Suppressor macrophage treated with lipopolysaccharide for 4 hours (primary cell): ENCODE data around the gene RPS6KA5.
"Not testable (repeated sequence)": the region's sequence is repeated elsewhere in the genome, so short reads cannot be mapped to it uniquely, and the experiment has no call there.

ENCODE experiments used
- DNase-seq: peaks from one replicate; pipeline ENCODE4 v3.0.0-alpha.2; 2020

The RPS6KA5 gene

GRCh38 chr14:90827919-90828610 lies 232.4 kb downstream of the RPS6KA5 start:
- DNase-seq, result peak; percentile 97

DNA sequence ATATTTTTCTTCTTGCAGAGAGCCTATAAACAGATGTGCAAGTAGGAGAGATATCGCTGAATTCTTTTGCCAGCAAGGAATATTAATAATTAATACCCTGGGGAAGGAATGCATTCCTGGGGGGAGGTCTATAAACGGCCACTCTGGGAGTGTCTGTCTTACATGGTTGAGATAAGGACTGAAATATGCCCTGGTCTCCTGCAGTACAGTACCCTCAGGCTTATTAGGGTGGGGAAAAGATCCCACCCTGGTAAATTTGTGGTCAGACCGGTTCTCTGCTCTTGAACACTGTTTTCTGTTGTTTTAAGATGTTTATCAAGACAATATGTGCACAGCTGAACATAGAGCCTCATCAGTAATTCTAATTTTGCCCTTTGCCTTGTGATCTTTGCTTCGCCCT lies 236.9 kb downstream of the RPS6KA5 start:
- DNase-seq, result not testable (repeated sequence)

- peak; percentile 76 for DNase-seq
These were observed 239.5 kb downstream of the RPS6KA5 start for GRCh38 chr14:90820958-90821357.

DNA sequence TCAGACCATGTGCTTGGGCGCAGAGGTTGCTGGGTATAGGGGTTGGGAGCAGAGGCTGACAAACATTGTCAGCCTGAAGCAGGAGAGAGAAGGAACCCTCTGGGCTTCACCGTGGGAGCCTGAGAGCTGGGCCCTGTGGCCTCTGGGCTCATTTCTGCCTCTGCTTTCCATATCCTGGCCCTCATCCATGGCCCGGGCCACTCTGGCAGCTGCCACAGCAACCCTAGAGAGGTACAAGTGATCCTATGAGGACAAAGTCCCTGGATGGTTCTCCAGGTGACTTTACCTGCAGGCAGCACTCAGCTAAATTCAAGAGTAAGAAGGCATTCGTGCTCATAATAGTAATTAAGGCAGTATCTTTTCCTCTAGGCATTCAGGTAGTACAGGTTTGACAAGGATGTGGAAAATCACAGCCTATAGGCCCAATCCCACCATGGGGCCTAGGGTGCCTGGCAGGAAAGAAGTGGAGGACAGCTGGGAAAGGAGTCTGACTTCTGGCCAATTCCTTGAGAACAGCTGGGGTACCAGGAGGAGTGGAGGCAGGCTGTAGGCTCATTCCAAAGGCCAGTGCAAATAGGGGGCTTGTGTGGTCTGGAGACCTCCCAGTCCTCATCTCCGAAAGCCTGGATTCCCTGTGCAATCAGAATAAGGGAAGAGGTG lies 240.6 kb downstream of the RPS6KA5 start:
- DNase-seq, result no peak

- no peak for DNase-seq
These were observed 241.7 kb downstream of the RPS6KA5 start for GRCh38 chr14:90818715-90819114.

DNA sequence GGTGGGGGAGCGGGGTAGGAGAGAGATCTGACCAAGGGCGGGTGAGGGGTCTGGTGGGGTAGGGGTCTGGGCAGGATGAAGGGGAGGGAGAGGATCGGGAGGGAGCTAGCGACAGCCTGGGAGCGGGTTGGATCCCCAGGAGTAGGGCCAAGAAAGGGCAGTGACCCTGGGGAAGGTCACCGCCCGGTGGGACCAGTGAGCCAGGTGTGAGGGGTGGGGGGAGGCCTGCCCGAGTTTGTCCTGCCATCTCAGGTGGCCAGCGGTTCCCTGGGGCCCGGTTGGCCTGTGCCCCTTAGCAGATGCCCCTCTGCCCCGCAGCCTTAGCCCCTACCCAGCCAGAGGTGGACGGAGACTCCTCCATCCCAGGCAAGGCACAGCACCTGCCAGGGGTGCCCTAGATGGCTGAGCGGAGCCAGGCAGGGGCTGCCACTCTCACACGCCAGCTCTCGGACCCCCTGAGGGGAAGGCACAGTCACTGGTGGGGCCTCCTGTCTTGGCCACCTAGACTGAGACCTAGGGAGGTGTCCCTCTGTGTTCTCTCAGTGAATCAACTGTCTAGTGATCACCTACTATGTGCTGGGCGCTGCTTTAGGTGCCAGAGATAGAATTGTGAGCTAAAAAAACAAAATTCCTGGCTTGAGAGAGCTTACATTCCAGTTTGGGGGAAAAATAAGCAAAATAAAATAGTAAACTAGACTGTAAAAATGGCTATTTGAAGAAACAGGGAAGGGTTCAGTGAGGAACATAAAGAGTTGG lies 243.6 kb downstream of the RPS6KA5 start:
- DNase-seq, result no peak

- peak; percentile 75 for DNase-seq
These were observed 244.4 kb downstream of the RPS6KA5 start, which contains the start of gene TTC7B for GRCh38 chr14:90815822-90816662. Gene TTC7B (minus strand): TSS chr14:90816430. CDS start chr14:90816295, 135 bp downstream.

- no peak for DNase-seq
These were observed 244.9 kb downstream of the RPS6KA5 start for GRCh38 chr14:90815572-90815821.

GRCh38 chr14:90814806-90815571 lies 245.5 kb downstream of the RPS6KA5 start:
- DNase-seq, result no peak

DNA sequence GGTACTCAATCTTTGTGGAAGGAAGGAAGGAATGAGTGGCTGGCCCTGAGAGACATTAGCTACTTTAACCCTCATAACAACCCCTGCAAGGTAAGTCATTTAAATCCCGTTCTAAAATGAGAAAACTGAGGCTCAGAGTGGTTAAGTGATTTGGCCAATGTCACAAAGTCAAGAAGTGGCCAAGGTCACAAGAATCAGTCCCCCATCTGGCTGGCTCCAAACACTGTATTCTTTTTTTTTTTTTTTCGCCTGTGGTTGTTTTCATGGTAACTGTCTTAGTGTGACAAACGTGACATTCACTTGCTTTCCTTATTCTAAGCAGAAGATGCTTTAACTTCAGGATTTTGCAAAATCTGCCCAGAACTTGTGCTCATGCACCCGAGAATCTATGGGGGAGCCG lies 247.0 kb downstream of the RPS6KA5 start:
- no peak for DNase-seq

DNA sequence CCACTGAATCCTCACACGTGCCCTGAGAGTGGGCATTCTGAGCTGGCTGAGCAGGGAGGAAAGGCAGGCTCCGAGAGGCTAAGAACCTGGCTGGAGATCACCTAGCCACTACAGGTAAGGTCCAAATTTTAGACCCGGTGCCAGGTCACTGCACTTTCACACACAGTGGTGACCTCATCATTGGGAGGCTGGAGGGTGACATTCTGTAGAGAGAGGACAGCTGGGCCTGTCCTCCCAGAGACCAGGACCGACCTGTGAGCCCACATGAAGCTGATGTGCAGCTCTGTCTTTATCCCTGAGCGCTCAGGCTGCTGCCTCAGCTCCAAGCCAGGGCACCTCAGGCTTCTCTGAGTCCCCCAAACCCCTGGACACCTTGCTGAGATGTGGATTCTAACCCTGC lies 248.3 kb downstream of the RPS6KA5 start:
- DNase-seq, result no peak

- no peak for DNase-seq
These were observed 248.8 kb downstream of the RPS6KA5 start for GRCh38 chr14:90811641-90812040.

DNA sequence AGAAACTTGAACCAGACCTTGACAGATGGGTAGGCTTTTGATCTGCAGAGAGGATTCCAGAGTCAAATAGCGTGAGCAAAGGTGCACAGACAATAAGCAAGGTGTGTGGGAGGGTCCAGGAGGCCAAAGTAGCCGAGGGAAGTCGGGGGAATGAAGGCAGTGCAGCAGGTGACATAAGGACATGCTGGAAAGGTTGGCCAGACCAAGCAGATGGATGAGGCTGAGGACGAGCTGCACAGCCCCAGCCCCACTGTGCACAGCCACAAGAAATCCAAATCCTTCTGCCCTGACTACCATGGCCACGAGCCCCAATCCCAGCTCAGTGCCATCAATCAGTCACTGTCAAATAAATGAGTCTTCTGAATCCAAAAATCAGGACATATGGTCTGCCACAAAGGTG lies 249.6 kb downstream of the RPS6KA5 start:
- no peak for DNase-seq

DNA sequence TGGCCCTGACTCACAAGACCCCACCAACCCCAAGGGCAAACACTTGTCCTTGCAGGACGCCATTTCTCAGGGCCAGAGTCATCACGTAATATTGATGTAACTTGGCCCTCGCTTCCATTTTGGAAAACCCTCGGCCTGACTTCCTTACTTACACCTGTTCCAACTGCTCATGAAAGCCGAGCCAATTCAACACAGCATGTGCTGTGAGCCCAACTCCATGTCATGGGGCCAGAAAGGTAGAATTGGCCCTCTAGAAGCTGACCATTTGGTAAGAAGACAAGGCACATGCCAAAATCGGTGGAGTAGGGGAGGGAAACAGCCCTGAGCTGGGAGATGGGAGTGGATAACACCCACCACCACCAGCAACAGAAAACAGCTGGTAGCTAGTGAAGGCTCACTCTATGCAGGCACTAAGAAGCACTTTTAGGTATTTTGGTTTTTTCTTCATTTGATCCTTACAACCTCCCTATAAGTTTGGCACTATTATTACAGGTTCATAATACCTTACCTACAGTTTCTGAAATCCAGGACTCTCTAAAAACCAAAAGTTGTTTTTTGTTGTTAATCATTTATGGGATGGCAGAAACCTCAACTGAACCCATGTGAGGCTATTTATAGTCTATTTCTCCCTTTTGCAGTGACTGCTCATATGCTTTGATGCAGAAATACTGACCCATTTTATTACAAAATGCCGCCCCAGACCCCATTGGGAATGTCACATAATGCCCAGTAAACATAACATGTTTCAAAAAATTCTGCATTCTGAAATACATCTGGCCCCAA lies 250.7 kb downstream of the RPS6KA5 start:
- no peak for DNase-seq

DNA sequence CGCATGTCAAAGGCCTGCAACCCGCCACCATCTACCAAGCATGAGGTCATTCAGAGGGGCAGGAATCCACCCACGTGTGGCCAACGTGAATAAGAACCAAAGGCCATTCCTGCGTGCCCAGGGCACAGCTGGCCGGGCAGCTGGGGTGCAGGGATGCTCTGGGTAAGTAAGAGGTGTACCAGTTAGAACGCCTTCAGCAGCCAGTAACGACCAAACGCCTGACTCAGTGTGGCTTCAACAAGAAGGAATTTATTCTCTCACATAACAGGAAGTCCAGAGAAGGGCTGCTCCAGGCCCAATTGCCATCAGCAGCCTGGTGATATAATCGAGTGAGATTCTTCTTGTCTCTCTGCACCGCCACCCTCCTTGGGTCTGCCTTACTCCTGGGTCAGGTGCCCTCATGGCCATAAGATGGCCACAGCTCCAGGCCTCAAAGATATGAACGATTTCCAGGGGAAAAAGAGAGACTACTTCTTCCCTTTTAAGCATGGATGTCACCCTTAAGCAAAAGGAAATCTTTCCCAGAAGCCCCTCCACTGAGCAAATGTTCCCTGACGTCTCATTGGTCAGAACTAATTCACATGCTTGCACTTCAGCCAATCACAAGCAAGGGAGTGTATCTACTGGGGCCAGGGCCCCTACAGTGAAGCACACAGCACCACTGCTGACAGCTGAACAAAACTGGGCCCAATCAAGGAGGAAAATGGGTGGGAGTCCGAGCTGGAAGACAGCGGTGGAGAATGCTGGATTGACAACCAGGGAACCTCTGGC lies 251.5 kb downstream of the RPS6KA5 start:
- no peak for DNase-seq

- no peak for DNase-seq
These were observed 253.4 kb downstream of the RPS6KA5 start for GRCh38 chr14:90807060-90807459.

DNA sequence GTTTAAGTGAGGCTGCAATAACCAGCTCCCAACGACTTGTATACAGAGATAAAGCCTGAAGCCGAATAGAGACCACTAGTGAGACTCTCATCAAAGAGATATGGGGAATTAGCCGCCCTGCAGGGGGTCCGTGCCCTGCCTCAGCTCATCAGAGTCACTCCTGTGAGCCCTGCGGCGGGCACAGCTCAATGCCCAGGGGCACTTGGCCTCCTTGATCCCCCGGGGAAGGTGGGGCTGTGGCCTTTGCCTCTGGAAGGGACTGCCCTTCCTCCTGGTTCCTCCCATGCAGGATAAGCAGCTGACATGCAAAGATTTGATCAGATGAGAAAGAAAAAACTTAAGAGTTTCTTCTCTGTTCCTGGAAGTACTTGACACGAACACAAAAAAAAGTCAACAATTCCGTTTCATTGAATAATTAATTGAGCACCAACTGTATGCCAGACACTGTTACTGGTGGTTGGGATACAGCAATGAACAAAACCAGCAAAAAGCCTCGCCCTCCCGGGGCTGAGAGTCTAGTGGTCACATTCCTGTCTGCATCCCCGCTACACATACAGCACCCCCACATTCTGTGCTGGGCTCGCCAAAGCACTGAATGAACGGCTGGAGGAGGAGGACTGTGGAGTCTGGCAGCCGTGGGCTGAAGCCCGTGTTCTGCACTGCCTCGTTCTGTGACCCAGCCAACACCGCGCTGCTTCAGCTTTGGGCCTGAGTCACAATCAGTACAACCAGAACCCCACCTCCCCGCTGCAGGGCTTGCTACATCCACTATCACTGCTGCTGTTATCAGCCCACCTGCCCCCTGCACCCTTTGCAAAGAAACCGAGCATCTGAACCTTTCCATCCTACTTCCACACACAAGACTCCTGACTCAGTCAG lies 254.5 kb downstream of the RPS6KA5 start:
- DNase-seq, result no peak

DNA sequence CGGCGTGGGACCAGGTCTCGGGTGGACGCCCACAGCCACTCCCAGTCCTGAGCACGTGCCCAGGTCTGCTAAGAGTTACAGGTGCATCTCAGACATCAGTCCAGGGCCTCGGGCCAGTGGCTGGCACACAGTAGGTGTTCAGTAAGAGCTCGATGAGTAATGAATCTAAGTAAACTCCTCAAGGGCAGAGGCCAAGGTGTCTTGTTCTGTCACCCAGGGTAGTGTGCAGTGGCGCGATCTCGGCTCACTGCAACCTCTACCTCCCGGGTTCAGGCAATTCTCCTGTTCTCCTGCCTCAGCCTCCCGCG lies 255.4 kb downstream of the RPS6KA5 start:
- DNase-seq, result no peak

DNA sequence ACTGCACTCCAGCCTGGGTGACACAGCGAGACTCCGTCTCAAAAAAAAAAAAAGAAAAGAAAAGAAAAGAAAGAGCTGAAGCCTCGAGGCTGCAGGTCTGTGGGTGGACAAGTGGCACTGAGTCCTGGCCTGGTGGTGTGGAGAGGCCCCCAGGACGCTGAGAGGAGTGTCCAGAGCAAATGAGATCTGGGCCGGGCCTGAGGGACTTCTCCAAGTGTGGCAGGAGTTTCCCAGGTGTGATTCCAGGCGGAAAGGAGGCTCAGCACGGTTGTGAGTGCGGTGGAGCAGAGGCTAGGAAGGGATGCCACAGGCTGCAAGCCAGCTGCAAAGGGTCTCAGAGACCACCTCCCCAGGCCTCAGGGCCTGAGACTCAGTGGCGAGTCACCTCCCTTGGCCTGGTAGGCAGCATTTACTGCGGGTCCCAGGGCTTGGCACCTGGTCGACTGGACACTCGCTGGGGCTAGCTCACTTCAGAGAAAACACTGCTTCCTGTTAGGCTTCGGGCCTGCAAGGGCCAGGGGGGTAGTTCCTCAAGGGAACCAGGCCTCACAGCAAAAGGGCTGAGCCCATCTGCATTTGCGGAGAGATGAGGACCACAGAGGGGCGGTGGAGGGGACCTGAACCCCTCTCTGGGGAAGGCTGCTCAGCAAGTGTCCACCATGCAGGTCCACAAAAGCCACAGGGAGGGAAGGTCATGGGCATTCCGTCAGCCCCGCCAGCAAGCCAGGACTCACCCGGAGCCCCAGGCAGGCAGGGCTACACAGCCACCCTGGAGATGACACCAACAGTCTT lies 256.0 kb downstream of the RPS6KA5 start:
- DNase-seq, result no peak
